ENCODE measurements around the gene GRB10.
"Not testable (repeated sequence)": the region's sequence is repeated elsewhere in the genome, so short reads cannot be mapped to it uniquely, and the experiment has no call there.

The GRB10 gene

GRCh38 chr7:50778189-50778588, 4.5 kb downstream of the GRB10 start:
- DNase-seq (ENCODE audit: low read depth in 2 of 2), result no peak

GRCh38 chr7:50775836-50776235, 6.9 kb downstream of the GRB10 start:
- DNase-seq (ENCODE audit: low read depth in 2 of 2), result no peak

GRCh38 chr7:50775231-50775630, 7.5 kb downstream of the GRB10 start:
- DNase-seq (ENCODE audit: low read depth in 2 of 2), result no peak

GRCh38 chr7:50774319-50774718, 8.4 kb downstream of the GRB10 start:
- DNase-seq (ENCODE audit: low read depth in 2 of 2), result no peak

GRCh38 chr7:50773071-50773470, 9.6 kb downstream of the GRB10 start:
- DNase-seq (ENCODE audit: low read depth in 2 of 2), result not testable (repeated sequence)

GRCh38 chr7:50771120-50772002, 11.3 kb downstream of the GRB10 start:
- no peak for DNase-seq (ENCODE audit: low read depth in 2 of 2)

- DNase-seq (ENCODE audit: low read depth in 2 of 2), result no peak
Observed at GRCh38 chr7:50768485-50769474, 13.9 kb downstream of the GRB10 start.

GRCh38 chr7:50766849-50767207, 15.9 kb downstream of the GRB10 start:
- DNase-seq (ENCODE audit: low read depth in 2 of 2), result no peak

GRCh38 chr7:50766106-50766848, 16.4 kb downstream of the GRB10 start:
- DNase-seq (ENCODE audit: low read depth in 2 of 2), result no peak

- DNase-seq (ENCODE audit: low read depth in 2 of 2), result no peak
Observed at GRCh38 chr7:50762337-50762736, 20.4 kb downstream of the GRB10 start.

- DNase-seq (ENCODE audit: low read depth in 2 of 2), result no peak
Observed at GRCh38 chr7:50761713-50762112, 21.0 kb downstream of the GRB10 start.

GRCh38 chr7:50757703-50758390, 24.8 kb downstream of the GRB10 start:
- no peak for DNase-seq (ENCODE audit: low read depth in 2 of 2)

GRCh38 chr7:50756180-50756579, 26.5 kb downstream of the GRB10 start:
- DNase-seq (ENCODE audit: low read depth in 2 of 2), result no peak

- no peak for DNase-seq (ENCODE audit: low read depth in 2 of 2)
Observed at GRCh38 chr7:50754684-50755083, 28.0 kb downstream of the GRB10 start.

- DNase-seq (ENCODE audit: low read depth in 2 of 2), result no peak
Observed at GRCh38 chr7:50754241-50754640, 28.5 kb downstream of the GRB10 start.

- no peak for DNase-seq (ENCODE audit: low read depth in 2 of 2)
Observed at GRCh38 chr7:50752422-50752821, 30.3 kb downstream of the GRB10 start.

- no peak for DNase-seq (ENCODE audit: low read depth in 2 of 2)
Observed at GRCh38 chr7:50751146-50751545, 31.6 kb downstream of the GRB10 start.

- DNase-seq (ENCODE audit: low read depth in 2 of 2), result no peak
Observed at GRCh38 chr7:50749896-50750295, 32.8 kb downstream of the GRB10 start.

GRCh38 chr7:50748472-50748871, 34.2 kb downstream of the GRB10 start:
- DNase-seq (ENCODE audit: low read depth in 2 of 2), result no peak

- DNase-seq (ENCODE audit: low read depth in 2 of 2), result no peak
Observed at GRCh38 chr7:50745835-50746234, 36.9 kb downstream of the GRB10 start.

GRCh38 chr7:50745336-50745735, 37.4 kb downstream of the GRB10 start:
- DNase-seq (ENCODE audit: low read depth in 2 of 2), result no peak
